HG03460 (cell line): Measurements from ENCODE around the gene SASH1.
A peak's percentile ranks its signal among the peaks of the same experiment; 100 is the strongest.

Experiments used
- ATAC-seq: cut with Tn5 transposase; IDR thresholded peaks from one replicate; pipeline ENCODE4 v1.9.1; 2021; ENCODE audit not compliant: unreplicated experiment

Gene SASH1

GRCh38 chr6:148538261-148539190 lies 195.9 kb downstream of the SASH1 start:
- no peak for ATAC-seq

GRCh38 chr6:148543540-148543939 lies 200.9 kb downstream of the SASH1 start:
- ATAC-seq = no peak

GRCh38 chr6:148544421-148544820 lies 201.8 kb downstream of the SASH1 start:
- no peak for ATAC-seq

DNA sequence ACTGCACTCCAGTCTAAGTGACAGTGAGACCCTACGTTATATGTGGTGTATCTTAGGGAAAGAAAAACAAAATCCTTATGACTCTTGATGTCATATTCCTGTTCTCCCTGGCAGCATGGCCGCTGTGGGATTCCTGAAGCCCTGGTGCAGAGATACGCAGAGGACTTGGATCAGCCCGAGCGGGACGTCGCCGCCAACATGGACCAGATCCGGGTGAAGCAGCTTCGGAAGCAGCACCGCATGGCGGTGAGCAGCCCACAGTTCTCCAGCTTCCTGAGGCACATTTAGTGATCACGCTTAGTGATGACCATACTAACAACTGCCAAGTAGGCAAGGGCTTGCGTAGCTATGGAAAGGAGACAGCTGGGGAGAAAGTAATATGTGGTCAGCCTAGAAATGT lies 203.3 kb downstream of the SASH1 start:
- no peak for ATAC-seq

GRCh38 chr6:148547110-148547509 lies 204.5 kb downstream of the SASH1 start:
- ATAC-seq = no peak

DNA sequence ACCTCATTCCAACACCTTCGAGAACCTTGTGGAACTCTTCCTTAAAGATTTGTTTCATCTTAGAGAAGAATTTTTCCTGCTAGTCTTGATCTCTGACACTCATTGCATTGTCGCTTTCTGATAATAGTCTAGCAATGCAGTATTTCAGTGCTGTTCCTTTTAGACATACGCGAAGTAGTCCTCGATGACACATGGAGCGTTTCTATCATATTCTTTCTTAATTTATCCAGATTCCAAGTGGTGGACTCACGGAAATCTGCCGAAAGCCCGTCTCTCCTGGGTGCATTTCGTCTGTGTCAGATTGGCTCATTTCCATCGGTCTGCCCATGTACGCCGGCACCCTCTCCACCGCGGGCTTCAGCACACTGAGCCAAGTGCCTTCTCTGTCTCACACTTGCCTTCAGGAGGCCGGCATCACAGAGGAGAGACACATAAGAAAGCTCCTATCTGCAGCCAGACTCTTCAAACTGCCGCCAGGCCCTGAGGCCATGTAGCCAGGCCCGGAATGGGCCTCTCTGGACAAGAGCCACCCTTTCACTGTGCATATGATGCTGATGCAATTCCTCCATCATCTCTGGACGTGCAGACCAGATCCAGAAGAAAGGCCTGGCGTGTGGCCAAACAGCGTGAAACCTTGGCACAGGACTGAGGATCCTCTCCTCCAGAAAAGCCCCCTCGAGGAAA lies 205.6 kb downstream of the SASH1 start:
- ATAC-seq = no peak

DNA sequence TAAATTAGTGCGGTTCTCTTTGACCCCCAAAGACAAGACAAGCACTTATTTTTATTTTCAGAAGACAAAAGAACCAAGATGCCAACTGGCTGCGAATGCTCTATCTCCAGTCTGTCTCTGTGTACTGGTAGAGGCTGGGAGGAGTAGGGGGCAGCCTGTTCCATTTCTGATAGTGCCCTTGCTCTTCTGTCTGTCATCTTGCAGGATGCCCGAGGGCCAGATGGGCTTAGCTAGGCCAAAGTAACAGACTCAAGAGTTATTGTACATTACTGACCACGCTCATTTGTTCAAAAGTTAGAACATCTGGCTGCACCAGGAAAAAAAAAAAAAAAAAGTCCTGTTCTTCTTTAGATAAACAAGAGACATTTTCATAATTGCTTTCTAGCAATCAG lies 206.1 kb downstream of the SASH1 start:
- ATAC-seq = no peak

GRCh38 chr6:148550569-148550968 lies 207.9 kb downstream of the SASH1 start:
- no peak for ATAC-seq

DNA sequence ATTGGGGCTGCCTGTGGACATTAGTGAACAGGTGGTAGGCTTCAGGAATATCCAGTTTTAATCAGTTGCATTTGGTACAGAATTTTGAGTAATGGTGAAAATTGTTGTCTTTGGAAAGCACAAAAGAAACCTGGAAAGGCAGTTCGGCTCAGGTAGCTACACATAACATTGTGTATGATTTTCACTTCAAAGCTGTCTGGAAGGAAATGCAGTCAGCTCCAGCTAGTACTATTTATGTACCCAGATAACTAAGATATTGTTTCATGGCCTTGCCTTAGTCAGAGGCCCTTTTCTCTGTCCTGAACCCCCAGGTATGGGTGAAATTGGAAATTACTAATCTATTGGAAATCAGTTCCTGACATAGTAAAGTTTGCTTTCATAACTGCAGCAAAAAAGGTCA lies 208.6 kb downstream of the SASH1 start:
- ATAC-seq = no peak

DNA sequence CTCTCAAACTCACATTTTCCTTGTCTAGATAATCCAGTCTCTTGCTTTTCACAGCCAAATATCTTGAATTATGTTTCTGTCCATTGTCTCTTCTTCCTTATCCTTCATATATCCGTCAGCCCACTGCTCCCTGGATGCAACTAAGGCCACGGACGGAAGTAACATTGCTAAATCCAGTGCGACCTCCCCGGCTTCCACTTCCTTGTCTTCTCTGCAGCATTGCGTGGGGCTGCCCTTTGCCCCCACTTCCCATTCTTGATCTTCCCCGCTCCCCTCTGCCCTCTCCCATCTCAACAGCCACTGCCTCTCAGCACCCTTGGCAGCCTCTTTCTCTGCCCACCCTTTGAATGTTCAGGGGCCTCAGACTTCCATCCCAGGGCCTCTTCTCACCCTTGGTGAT lies 213.8 kb downstream of the SASH1 start:
- no peak for ATAC-seq

DNA sequence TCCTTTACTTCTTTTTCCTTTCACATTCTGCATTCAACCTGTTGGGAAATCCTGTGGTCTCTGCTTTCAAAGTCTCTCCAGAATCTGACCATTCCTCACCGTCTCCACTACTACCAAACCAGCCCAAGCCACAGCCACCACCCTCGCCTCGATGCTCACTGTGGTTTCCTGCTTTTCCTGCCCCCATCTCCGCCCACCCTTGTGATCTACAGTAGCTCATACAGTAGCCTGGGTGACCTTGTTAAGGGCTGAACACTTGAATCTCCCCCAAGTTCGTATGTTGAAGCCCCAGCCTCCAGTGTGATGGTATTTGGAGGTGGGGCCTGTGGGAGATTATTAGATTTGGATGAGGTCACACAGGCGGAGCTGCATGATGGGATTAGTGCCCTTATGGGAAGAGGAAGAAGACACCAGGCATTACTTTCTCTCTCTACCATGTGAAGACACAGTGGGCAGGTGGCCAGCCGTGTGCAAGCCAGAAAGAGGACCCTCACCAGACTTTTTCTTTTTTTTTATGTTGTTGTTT lies 215.2 kb downstream of the SASH1 start:
- ATAC-seq = no peak

DNA sequence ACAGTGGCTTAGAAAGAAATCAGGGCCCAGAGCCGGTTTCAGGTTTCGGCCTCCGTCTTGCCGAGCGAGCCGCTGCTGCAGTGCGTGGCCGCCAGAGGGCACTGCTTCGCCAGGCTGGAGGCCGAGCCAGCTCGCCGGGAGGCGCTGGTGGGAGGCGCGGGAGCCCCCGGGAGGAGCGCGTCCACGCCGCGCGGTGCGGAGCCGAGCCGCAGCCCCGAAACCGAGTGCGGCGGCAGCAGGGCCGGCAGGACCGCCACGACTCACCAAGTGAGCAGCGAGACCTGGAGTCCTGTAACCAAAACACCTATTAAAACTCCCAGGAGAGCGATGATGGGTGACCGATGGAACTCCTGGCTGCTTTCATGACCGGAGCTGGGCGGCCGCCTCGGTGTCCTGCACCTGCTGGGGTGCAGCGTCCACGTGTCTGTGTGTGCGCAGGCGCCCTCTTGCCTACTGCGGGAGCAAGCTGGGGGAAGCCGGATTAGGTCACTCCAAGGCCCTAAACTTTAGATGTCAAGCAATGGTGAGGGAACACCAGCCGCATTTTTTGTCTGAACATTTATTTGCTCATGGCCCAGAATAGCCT lies 217.3 kb downstream of the SASH1 start:
- peak; percentile 73 for ATAC-seq

DNA sequence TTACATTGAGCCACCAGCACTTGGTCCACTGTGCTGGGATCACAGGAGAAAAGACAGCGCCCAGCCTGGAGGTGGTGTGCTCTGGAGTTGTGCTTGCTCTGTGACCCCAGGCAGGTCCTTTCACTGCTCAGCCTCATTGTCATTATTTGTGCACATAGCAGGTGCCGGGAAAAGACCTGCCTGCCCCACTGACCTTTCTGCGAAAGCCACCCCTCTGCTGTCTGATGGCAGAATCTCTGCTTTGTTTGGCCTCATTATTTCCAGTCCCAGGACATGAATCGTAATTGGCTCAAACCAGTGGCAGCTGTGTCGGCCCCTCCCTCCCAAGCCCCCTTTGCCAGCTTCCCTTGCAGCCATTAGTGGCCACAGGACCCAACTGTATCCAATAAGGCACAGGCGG lies 219.0 kb downstream of the SASH1 start:
- ATAC-seq = no peak

- no peak for ATAC-seq
These were observed 220.4 kb downstream of the SASH1 start for GRCh38 chr6:148563066-148563465.

- no peak for ATAC-seq
These were observed 221.9 kb downstream of the SASH1 start for GRCh38 chr6:148564494-148565035.

GRCh38 chr6:148565321-148565926 lies 222.8 kb downstream of the SASH1 start:
- ATAC-seq = no peak

DNA sequence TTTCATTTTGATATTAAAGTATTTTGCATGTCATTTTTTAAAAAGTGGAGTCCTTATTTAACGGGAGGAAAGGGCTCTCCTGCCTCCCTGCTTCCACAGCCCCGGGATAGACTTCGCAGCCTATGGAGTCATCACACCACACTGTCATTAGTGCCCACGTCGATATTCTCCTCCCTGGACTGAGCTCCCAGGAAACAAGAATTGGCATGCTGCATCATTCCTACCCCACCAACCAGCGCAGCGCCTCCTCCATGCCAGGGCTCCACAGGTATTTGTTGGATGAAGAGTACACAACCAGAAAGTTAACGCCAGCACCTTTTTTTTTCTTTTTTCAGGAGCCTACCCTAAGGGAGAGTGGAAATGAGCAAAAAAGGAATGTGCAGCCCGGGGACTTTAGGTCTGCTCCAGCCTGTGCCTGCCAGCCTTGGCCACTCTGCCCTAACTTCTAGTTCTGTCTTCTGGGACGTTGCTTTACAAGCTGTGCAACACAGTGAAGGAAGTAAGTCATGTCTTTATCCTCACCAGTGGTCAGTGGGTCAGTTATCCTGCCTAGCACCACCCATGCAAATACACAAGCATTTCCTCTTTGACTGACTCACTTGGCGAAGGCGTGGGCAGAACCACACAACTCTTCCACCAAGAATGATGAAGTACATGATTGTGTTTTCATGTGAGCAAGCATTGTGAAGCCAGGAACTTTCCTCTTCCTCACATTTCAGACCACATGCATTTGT lies 223.5 kb downstream of the SASH1 start:
- no peak for ATAC-seq

- ATAC-seq = no peak
These were observed 224.2 kb downstream of the SASH1 start for GRCh38 chr6:148566664-148567350.

- ATAC-seq = no peak
These were observed 227.8 kb downstream of the SASH1 start for GRCh38 chr6:148570456-148570855.
